GM12878 (cell line): ENCODE data around the gene HIVEP1. TPM values are rescaled to one million over a fixed set of nuclear protein-coding genes. Genes with fewer than 3 reads are reported as not detected.
A peak's percentile ranks its signal among the peaks of the same experiment; 100 is the strongest.

Source experiments
- BCLAF1 ChIP-seq: fragments of 450-650 bp; IDR thresholded peaks from 2 replicates; pipeline ENCODE4 v1.6.1; 2017; ENCODE audit warnings: antibody characterized with exemption, mild to moderate bottlenecking, moderate library complexity
- CEBPZ ChIP-seq: fragments of 150-350 bp; IDR thresholded peaks from 2 replicates; pipeline ENCODE4 v1.6.1; 2016; ENCODE audit warnings: low read depth, low read length
- ZBTB33 ChIP-seq: fragments of 450-650 bp; IDR thresholded peaks from 2 replicates; pipeline ENCODE4 v1.6.1; 2017; ENCODE audit warnings: mild to moderate bottlenecking
- polyA plus RNA-seq, 11 experiments: library from polyadenylated mRNA; depleted of rRNA in 4 of 11; unstranded in 6 of 11; stranded (reverse) in 5 of 11; fragments of >200 nt; fragmentation: Nextera tagmentation in 4 of 11; fragmentation: Illumina TruSeq in 1 of 11; extraction: Ambion mirVana in 4 of 11; extraction: Trizol in 1 of 11; gene quantifications; 1 replicate in 1 of 11; 2 replicates in 10 of 11; pipeline versions ENCODE4 v1.2.1 to v1.2.3, GENCODE V29; 2011 to 2016; ENCODE audit warnings: inconsistent platforms in 2 of 11, missing spikeins in 2 of 11, low read depth in 1 of 11
- total RNA-seq, 4 experiments: library from RNA; depleted of rRNA in 3 of 4; stranded (reverse); fragments of >200 nt in 3 of 4; fragmentation: Illumina TruSeq in 1 of 4; extraction: Trizol in 1 of 4; gene quantifications; 2 replicates each; pipeline versions ENCODE4 v1.2.1 to v1.2.3, GENCODE V29; 2013 to 2021

The HIVEP1 gene
- total and polyA plus RNA-seq, 10 of the 15 experiments (the other 5 are each of a cell fraction or from before 2014, with no cell fraction given) = 4.3 to 37.5 (median 21.6) TPM

- TF ChIP-seq BCLAF1 = no peak
- 0 out of 2 replicates have a peak, but pooled peaks have one; percentile 14 for TF ChIP-seq CEBPZ
- TF ChIP-seq ZBTB33 = 0 out of 2 replicates have a peak, but pooled peaks have one; percentile 14
Observed at GRCh38 chr6:12009876-12010634, 2.1 kb upstream of the HIVEP1 start (continued).
